GM21619 (cell line): ENCODE results near the gene ZNF714.
A peak's percentile ranks its signal among the peaks of the same experiment; 100 is the strongest.
"Not testable (repeated sequence)": the region's sequence is repeated elsewhere in the genome, so short reads cannot be mapped to it uniquely, and the experiment has no call there.

Source experiments
- ATAC-seq: cut with Tn5 transposase; IDR thresholded peaks from one replicate; pipeline ENCODE4 v1.9.1; 2021; ENCODE audit not compliant: unreplicated experiment

The ZNF714 gene

GRCh38 chr19:21130097-21130775, 48.2 kb downstream of the ZNF714 start:
- no peak for ATAC-seq

- ATAC-seq = no peak
Measured at GRCh38 chr19:21133633-21134032, 51.6 kb downstream of the ZNF714 start.

GRCh38 chr19:21134934-21135366, 52.9 kb downstream of the ZNF714 start:
- ATAC-seq = no peak

- ATAC-seq = no peak
Measured at GRCh38 chr19:21135433-21135832, 53.4 kb downstream of the ZNF714 start.

- no peak for ATAC-seq
Measured at GRCh38 chr19:21138130-21138529, 56.1 kb downstream of the ZNF714 start.

GRCh38 chr19:21141006-21141405, 59.0 kb downstream of the ZNF714 start:
- not testable (repeated sequence) for ATAC-seq

- peak; percentile 98 for ATAC-seq
Measured at GRCh38 chr19:21141787-21142464, 59.9 kb downstream of the ZNF714 start, which contains the start of gene ZNF431. ZNF431 (plus strand) TSS chr19:21142040; CDS start chr19:21142184, 144 bp downstream.

- no peak for ATAC-seq
Measured at GRCh38 chr19:21143428-21143827, 61.4 kb downstream of the ZNF714 start.

- ATAC-seq = no peak
Measured at GRCh38 chr19:21143854-21144253, 61.9 kb downstream of the ZNF714 start.

- no peak for ATAC-seq
Measured at GRCh38 chr19:21147540-21147939, 65.5 kb downstream of the ZNF714 start.

- ATAC-seq = no peak
Measured at GRCh38 chr19:21148681-21149080, 66.7 kb downstream of the ZNF714 start.

GRCh38 chr19:21149877-21150276, 67.9 kb downstream of the ZNF714 start:
- ATAC-seq = no peak

GRCh38 chr19:21151460-21151859, 69.5 kb downstream of the ZNF714 start:
- no peak for ATAC-seq

GRCh38 chr19:21158523-21159135, 76.6 kb downstream of the ZNF714 start:
- ATAC-seq = no peak

GRCh38 chr19:21164541-21164940, 82.5 kb downstream of the ZNF714 start:
- ATAC-seq = no peak

- no peak for ATAC-seq
Measured at GRCh38 chr19:21166436-21166835, 84.4 kb downstream of the ZNF714 start.
